OCI-M1 (cell line): ENCODE measurements around the gene SERPINA12.
A peak's percentile ranks its signal among the peaks of the same experiment; 100 is the strongest.

Source experiments
- DNase-seq: peaks from one replicate; lab custom pipeline; 2025; lab: John Stamatoyannopoulos, UW

SERPINA12 gene

GRCh38 chr14:94509356-94509755 lies at the start of gene SERPINA12:
TSS of gene SERPINA12 (minus strand) at chr14:94509469. CDS start at chr14:94498397, 11,072 bp downstream.
- DNase-seq = no peak

DNA sequence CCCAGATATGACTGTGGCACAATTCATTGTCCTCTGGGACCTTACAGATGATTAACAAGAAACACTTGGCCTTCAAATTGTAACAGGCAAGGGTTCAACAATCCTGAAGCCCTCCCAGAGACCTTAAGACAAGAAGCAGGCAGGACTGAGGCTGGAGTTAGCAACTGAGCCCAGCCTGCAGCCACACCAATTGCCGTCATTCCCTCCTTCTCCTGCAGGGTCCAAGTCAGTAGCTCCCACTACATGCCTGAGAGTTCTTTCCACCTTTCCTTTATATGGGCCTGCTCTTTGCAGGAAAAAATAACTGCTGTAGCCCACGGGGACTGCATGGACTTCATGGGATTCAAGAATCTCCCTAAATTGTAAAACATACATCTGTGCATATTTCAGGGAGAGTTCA lies 49.6 kb upstream of the SERPINA12 start:
- DNase-seq = no peak

- DNase-seq = no peak
These were observed 48.1 kb upstream of the SERPINA12 start for GRCh38 chr14:94557327-94557726.

GRCh38 chr14:94555991-94556390 lies 46.7 kb upstream of the SERPINA12 start:
- no peak for DNase-seq

DNA sequence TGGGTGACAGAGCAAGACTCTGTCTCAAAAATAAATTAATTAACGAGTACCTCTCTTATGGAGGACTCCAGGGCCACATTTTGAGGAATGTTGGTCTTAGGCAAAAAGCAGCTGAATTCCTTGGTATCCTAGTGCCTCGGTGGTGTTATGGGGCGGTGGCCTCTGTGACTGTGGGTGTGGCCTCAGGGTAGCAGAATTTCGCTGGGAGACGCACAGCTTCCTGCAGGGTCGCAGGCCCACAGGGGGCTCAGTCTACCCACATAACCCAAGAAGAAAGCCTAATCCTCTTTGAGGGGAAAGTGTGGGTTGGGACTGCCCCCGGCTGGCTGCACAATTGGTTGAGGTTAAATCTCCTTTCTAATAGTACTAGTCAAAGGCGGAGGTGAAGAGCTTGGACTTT lies 40.8 kb upstream of the SERPINA12 start:
- DNase-seq = no peak

- peak; percentile 62 for DNase-seq
These were observed 40.0 kb upstream of the SERPINA12 start for GRCh38 chr14:94548999-94549985.

DNA sequence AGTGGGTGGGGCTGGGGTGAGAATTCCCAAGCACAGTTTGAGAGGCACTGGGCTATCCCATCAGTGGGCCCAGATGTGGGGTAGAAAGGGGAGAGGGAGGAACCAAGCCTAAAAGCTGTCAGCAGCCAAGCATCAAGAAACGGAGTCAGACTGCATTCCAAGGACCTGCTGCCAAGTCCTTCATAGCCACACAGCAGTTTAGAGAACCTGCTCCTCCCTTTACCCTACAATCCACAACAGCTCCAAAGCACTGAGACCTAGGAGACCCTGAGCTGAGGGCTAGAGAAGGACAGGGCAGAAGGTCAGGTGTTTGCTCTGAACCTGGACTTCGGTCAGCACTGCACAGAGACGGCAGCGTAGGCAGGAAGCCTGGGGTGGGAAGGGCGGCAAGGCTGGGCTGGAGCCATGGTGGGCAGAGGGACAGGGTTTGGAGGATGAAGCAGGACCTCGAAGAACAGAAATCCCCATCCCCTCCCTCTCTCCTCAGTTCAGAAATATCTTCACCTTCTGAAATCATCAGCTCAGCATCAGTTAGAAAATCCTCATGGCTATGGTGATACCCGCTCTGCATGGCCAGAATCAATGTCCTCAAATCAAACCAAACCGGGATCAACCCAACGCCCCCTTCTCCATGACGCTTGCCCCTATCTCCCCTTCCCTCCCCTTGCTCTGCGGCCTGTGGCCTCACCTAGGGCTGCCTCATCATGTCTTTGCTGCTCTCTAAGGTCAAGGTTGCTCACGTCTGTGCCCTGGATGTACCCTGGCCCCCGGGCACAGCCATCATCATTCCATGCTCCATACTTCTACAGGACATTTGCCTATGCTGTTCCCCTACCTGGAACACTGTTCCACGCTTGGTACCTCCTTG lies 39.1 kb upstream of the SERPINA12 start:
- DNase-seq = no peak

DNA sequence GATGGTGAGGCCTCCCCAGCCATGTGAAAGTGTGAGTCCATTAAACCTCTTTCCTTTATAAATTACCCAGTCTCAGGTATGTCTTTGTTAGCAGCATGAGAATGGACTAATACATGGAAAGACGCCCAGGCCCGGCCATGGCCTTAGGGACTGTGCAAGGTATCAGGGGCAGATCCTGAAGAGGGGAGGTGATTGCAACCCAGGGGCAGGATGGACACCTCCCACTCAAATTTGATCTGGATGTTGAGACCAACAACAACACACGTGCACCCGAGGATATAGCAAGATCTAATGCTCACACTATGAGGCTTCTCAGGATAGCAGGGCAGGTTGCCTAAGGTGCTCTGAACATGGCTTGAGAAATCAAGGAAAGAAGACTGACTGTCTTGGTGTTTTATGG lies 38.5 kb upstream of the SERPINA12 start:
- DNase-seq = no peak

GRCh38 chr14:94547151-94547680 lies 37.9 kb upstream of the SERPINA12 start:
- no peak for DNase-seq

GRCh38 chr14:94545131-94545841 lies 36.0 kb upstream of the SERPINA12 start:
- DNase-seq = no peak

DNA sequence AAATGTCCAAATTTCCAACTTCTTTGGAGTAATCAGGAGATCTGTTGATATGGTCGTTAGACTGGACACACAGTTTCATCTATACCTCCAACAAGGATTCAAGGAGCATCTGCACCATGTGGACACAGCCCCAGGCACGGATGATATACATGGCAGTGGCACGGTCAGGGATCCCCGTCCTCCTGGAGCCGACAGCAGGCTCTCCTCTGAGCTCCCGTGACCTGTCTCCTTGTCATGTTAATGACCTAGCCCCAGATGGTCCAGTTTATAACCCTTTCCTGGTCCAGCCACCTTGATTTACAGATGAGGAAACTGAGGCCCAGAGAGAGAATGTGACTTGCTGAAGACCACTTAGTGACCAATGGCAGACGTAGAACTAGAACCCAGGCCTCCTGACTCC lies 35.5 kb upstream of the SERPINA12 start:
- no peak for DNase-seq

DNA sequence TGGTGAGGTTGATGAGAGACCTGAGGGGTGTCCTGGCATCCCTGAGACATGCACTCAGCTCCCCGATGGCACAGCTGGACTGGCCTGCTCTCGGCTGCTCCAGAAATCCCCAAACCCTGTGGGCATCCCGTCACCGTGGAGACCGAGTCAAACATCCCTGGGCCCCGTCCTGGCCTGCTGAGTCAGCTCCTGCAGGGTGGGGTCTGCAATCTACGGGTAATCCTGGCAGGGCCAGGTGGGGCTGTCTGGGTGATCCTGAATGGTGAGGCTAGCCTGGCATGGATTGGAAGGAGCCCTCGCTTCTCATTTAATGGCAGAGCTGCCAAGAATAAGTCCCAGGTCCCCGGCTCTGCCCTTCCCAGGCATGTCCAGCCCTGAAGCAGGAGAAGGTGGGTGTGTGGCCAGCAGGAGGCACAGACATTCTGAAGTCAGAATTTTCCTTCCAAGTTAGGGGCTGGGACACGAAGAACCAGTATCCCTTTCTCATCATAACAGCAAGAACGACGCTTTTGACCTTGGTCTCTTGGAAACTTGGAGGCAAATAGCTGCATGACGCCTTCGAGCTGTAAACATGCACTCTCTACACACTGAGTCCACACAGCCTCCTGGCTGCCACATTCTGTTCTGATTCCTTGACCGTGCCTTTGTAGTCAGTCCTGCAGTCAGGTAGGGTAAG lies 34.3 kb upstream of the SERPINA12 start:
- no peak for DNase-seq

- no peak for DNase-seq
These were observed 33.7 kb upstream of the SERPINA12 start for GRCh38 chr14:94542811-94543440.

DNA sequence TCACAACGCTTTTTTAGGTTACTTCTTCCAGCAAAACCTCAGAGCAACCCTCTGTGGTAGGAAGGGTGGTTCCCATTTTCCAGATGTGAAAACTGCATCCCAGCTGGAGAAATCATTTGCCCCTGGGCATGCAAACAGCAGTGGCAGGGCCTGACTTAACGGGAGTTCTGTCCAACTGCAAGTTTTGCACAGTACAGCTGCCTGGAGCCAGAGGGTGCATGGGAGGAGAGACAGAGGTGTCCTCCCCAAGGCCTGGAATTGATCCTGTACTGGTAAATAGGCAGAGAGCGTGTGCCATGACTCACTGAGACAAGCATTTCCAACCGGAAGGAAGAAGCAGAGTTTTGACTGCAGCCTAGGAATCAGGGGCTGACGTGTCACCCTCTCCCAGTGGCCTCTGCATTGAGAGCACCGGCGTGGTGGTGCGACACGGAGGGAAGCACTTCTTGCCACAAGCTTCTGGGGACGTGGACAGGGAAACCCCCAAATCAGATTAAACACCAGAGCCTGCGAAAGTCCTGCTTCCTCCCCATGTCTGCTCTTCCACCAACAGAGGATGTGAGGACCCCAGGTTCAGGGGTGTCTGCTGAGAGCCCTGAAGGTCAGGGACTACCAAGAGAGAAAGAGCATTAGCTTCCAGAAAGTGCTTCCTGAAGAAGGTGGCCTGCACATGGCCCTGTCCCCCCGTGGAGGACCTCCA lies 33.0 kb upstream of the SERPINA12 start:
- no peak for DNase-seq

DNA sequence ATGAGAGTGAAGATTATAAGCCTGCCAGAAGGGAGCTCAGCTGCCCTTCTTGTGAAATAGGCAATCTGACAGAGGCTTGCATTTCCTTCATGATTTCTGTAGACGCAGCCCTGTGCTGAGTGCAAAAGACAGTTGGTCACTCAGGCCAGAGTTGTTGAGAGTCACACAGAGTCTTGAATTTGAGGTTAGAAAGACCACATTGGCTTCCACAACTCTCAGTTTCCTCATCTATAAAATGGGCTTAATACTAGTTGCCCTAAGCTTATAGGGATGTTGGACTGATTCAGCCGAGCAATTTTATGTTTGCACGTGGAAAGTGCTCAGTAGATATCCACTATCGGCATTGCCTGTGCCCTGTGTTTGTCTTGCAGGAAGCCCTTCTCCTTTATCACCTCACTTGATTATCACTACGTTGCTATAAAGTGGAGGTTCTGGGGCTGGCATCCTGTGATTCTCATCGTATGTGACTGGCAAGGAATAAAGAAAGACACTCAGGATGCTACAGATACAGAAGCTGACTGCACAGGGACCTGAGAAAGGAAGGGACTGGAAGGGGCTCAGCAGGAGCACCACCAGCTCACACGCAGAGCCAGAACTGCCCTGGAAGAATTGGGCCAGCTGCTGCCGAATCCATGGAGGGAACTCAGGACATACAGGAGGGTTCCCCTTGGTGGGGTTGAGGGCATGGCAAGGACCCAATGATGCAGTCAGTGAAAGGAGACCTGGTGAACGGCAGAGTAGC lies 32.1 kb upstream of the SERPINA12 start:
- DNase-seq = no peak

GRCh38 chr14:94540031-94540794 lies 30.9 kb upstream of the SERPINA12 start:
- no peak for DNase-seq

DNA sequence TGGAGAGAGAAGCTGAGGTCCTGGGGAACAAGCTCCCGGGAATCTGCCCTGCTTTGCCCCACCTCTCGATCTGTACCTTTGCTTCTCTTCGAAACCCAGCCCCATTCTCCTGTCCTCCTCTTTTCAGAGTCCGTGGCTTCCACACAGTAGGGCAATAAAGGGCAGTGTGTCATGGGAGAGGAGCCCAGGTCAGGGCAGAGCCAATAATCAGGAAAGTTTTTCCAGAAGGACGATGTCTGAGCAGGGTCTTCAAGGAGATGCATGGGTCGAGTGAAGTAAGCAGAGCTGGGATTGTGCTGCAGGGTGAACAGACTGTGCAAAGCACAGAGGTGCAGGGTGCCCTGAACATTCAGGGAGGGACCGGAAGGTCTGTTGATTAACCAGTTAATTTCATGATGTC lies 29.9 kb upstream of the SERPINA12 start:
- DNase-seq = no peak

GRCh38 chr14:94538070-94538740 lies 28.9 kb upstream of the SERPINA12 start:
- no peak for DNase-seq
